Measurements from ENCODE around the gene ARNT2. TPM values are rescaled to one million over a fixed set of nuclear protein-coding genes. Genes with fewer than 3 reads are reported as not detected.

Gene ARNT2
- total RNA-seq, 2 experiments from 2014 or later = not detected

- Histone ChIP-seq H2AFZ (ENCODE audit: low read length) (no peak overlapping the region), H3K79me2 (ENCODE audit: insufficient read depth, low read depth, low read length) (no peaks in the 10 kb centered on the region), H3K4me1 (ENCODE audit: insufficient read depth, low read length, poor library complexity, severe bottlenecking) (no peaks in the 10 kb centered on the region), H3K9me2 (ENCODE audit: insufficient read depth, low read length) (no peaks in the 10 kb centered on the region), H3K36me3 (ENCODE audit: insufficient read depth, low read length) (no peaks in the 10 kb centered on the region), H4K20me1 (ENCODE audit: insufficient read depth, low read length) (no peaks in the 10 kb centered on the region), H3K27ac (ENCODE audit: low read depth, low read length, poor library complexity, severe bottlenecking) (no peak overlapping the region), H3K4me2 (ENCODE audit: low read length) (no peak overlapping the region), H3K4me3 (ENCODE audit: low read depth, low read length, poor library complexity, severe bottlenecking) (no peak overlapping the region), H3K9me3 (ENCODE audit: low read length) (no peaks in the 10 kb centered on the region)
- CTCF ChIA-PET (ENCODE audit: unreplicated experiment) = no interaction called here
- no TSS peak for BruUV-seq (replicated peaks)
- TF ChIP-seq CTCF (conservative IDR thresholded peaks at IDR 0.05; ENCODE audit: low read length) (no peak), EZH2phosphoT487 (IDR thresholded peaks at IDR 0.05; ENCODE audit: borderline replicate concordance, low read depth, low read length) (no peak)
- no peak for DNase-seq (ENCODE audit: low spot score)
- intact Hi-C loops (cut with micrococcal nuclease; ENCODE audit: unreplicated experiment) = no loop called here
- POLR2A ChIA-PET = interaction anchor here (1.0 kb wide), 1 partner anchor 9 kb away, joined by 3 read pairs; no protein-coding TSS in a partner anchor
Observed at GRCh38 chr15:80619680-80620079, 215.5 kb downstream of the ARNT2 start.

DNA sequence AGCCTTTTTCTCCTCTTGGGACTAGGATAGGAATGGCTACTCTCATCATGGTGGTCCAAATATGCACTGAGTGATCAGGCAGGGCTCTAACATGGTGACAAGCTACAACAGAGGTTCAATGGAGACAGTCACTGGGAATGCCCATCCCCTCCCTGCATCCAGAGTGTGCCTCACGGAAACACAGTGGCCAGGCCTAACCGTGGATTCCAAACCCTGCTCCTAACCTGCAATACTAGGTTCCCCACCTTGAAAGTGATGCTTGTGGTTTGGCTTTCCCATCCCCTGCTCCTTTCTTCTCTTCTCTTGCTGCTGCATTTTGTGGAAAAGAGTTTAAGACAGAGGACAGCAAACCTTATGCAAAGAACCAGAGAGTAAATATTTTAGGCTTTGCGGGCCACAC, 216.0 kb downstream of the ARNT2 start:
- Histone ChIP-seq H3K9me2 (ENCODE audit: insufficient read depth, low read length) (no peaks in the 10 kb centered on the region), H3K4me2 (ENCODE audit: low read length) (no peak overlapping the region), H2AFZ (ENCODE audit: low read length) (no peak overlapping the region), H3K27ac (ENCODE audit: low read depth, low read length, poor library complexity, severe bottlenecking) (no peak overlapping the region), H3K9me3 (ENCODE audit: low read length) (no peaks in the 10 kb centered on the region), H4K20me1 (ENCODE audit: insufficient read depth, low read length) (no peaks in the 10 kb centered on the region), H3K4me1 (ENCODE audit: insufficient read depth, low read length, poor library complexity, severe bottlenecking) (no peaks in the 10 kb centered on the region), H3K36me3 (ENCODE audit: insufficient read depth, low read length) (no peaks in the 10 kb centered on the region), H3K79me2 (ENCODE audit: insufficient read depth, low read depth, low read length) (no peaks in the 10 kb centered on the region), H3K4me3 (ENCODE audit: low read depth, low read length, poor library complexity, severe bottlenecking) (no peak overlapping the region)
- no TSS peak for BruUV-seq (replicated peaks)
- intact Hi-C loops (cut with micrococcal nuclease; ENCODE audit: unreplicated experiment) = no loop called here
- POLR2A ChIA-PET = interaction anchor here (1.0 kb wide), 1 partner anchor 10 kb away, joined by 3 read pairs; no protein-coding TSS in a partner anchor
- no peak for DNase-seq (ENCODE audit: low spot score)
- CTCF ChIA-PET (ENCODE audit: unreplicated experiment) = no interaction called here
- TF ChIP-seq CTCF (conservative IDR thresholded peaks at IDR 0.05; ENCODE audit: low read length) (no peak), EZH2phosphoT487 (IDR thresholded peaks at IDR 0.05; ENCODE audit: borderline replicate concordance, low read depth, low read length) (no peak)

GRCh38 chr15:80620931-80621330, 216.7 kb downstream of the ARNT2 start:
- intact Hi-C loops (cut with micrococcal nuclease; ENCODE audit: unreplicated experiment) = no loop called here
- TF ChIP-seq CTCF (conservative IDR thresholded peaks at IDR 0.05; ENCODE audit: low read length) (no peak), EZH2phosphoT487 (IDR thresholded peaks at IDR 0.05; ENCODE audit: borderline replicate concordance, low read depth, low read length) (no peak)
- H3K36me3 ChIP-seq (ENCODE audit: insufficient read depth, low read length) = no peaks in the 10 kb centered on the region
- H3K4me3 ChIP-seq (ENCODE audit: low read depth, low read length, poor library complexity, severe bottlenecking) = no peak overlapping the region
- no peaks in the 10 kb centered on the region for H4K20me1 ChIP-seq (ENCODE audit: insufficient read depth, low read length)
- DNase-seq (ENCODE audit: low spot score) = no peak
- no peaks in the 10 kb centered on the region for H3K4me1 ChIP-seq (ENCODE audit: insufficient read depth, low read length, poor library complexity, severe bottlenecking)
- H2AFZ ChIP-seq (ENCODE audit: low read length) = no peak overlapping the region
- H3K79me2 ChIP-seq (ENCODE audit: insufficient read depth, low read depth, low read length) = no peaks in the 10 kb centered on the region
- POLR2A ChIA-PET = no interaction called here
- H3K27ac ChIP-seq (ENCODE audit: low read depth, low read length, poor library complexity, severe bottlenecking) = no peak overlapping the region
- CTCF ChIA-PET (ENCODE audit: unreplicated experiment) = no interaction called here
- BruUV-seq (replicated peaks) = no TSS peak
- H3K9me2 ChIP-seq (ENCODE audit: insufficient read depth, low read length) = no peaks in the 10 kb centered on the region
- no peak overlapping the region for H3K4me2 ChIP-seq (ENCODE audit: low read length)
- no peaks in the 10 kb centered on the region for H3K9me3 ChIP-seq (ENCODE audit: low read length)

All from OCI-LY7 (cell line).